Breast epithelium (tissue), 4 donors: ENCODE data around the gene TDRD10. TPM values are rescaled to one million over a fixed set of nuclear protein-coding genes. Genes with fewer than 3 reads are reported as not detected.

ENCODE experiments used
- DNase-seq, 2 donors: peaks; one replicate each; pipeline ENCODE4 v3.0.0-alpha.2; 2019; ENCODE audit warnings: low spot score in 2 of 2
- H3K27ac ChIP-seq, 2 donors: fragments of 200-600 bp; sonication (generic) in 1 of 2; one replicate each; pipeline ENCODE4 v1.5.1; 2016 to 2019; ENCODE audit warnings: mild to moderate bottlenecking in 1 of 2
- H3K27me3 ChIP-seq, 2 donors: fragments of 200-600 bp; sonication (generic) in 1 of 2; one replicate each; pipeline versions ENCODE4 v1.5.1 to v1.6.0; 2017 to 2019; ENCODE audit warnings: control low read depth in 1 of 2, mild to moderate bottlenecking in 1 of 2
- H3K36me3 ChIP-seq: fragments of 200-600 bp; one replicate; pipeline ENCODE4 v1.5.1; 2019
- H3K4me1 ChIP-seq, 2 donors: fragments of 200-600 bp; sonication (generic); one replicate each; pipeline ENCODE4 v1.5.1; 2016 to 2019; ENCODE audit warnings: control low read depth in 1 of 2
- H3K4me3 ChIP-seq, 3 donors: fragments of 200-600 bp; sonication (generic); 1 replicate in 2 of 3; 2 replicates in 1 of 3; pipeline ENCODE4 v1.5.1; 2016 to 2019; ENCODE audit warnings: mild to moderate bottlenecking in 3 of 3, moderate library complexity in 2 of 3
- H3K9me3 ChIP-seq, 2 donors: fragments of 200-600 bp; sonication (generic) in 1 of 2; one replicate each; pipeline ENCODE4 v1.5.1; 2016 to 2019; ENCODE audit warnings: control low read depth in 1 of 2
- CTCF ChIP-seq, 3 donors: fragments of 450-650 bp; IDR thresholded peaks; one replicate each; pipeline ENCODE4 v1.5.1; 2016 to 2017; ENCODE audit warnings: antibody characterized with exemption in 3 of 3, mild to moderate bottlenecking in 3 of 3, moderate library complexity in 3 of 3
- POLR2A ChIP-seq: fragments of 450-650 bp; IDR thresholded peaks from one replicate; pipeline ENCODE4 v1.6.1; 2016; ENCODE audit warnings: antibody characterized with exemption, mild to moderate bottlenecking, moderate library complexity
- POLR2AphosphoS5 ChIP-seq, 3 donors: sonication (generic); formaldehyde crosslinking; IDR thresholded peaks; one replicate each; pipeline ENCODE4 v1.6.1; 2017; ENCODE audit warnings: antibody characterized with exemption in 3 of 3
- intact Hi-C: fragments of 100-400 bp; cut with DNase I; formaldehyde crosslinking; loops from one replicate; pipeline ENCODE4 v1.15.1; 2023; ENCODE audit warnings: low total_unique reads
- total RNA-seq, 3 donors: library from RNA; depleted of rRNA; stranded (reverse); fragments of >200 nt; gene quantifications; one replicate each; pipeline ENCODE4 v1.1.0, GENCODE V29; 2016

TDRD10 gene
- total RNA-seq, 3 donors from 2014 or later = 2.9 to 5.6 (median 5.6) TPM

GRCh38 chr1:154465621-154466195 lies 36.3 kb upstream of the TDRD10 start:
- intact Hi-C loops = no loop called here
- H3K27ac ChIP-seq = peak overlapping the region in 1 of 2 donors; percentile 15
- no peaks in the 10 kb centered on the region for H3K9me3 ChIP-seq
- H3K36me3 ChIP-seq = no peaks in the 10 kb centered on the region
- H3K27me3 ChIP-seq = no peaks in the 10 kb centered on the region
- no peak overlapping the region for H3K4me3 ChIP-seq
- DNase-seq = no peak
- TF ChIP-seq POLR2AphosphoS5 (IDR thresholded peaks at IDR 0.05) = no peak
- no peak for TF ChIP-seq CTCF (IDR thresholded peaks at IDR 0.05)
- no peak for TF ChIP-seq POLR2A
- no peaks in the 10 kb centered on the region for H3K4me1 ChIP-seq

GRCh38 chr1:154466206-154466605 lies 35.8 kb upstream of the TDRD10 start:
- no peaks in the 10 kb centered on the region for H3K36me3 ChIP-seq
- peak overlapping the region in 1 of 2 donors; percentile 15 for H3K27ac ChIP-seq
- no peaks in the 10 kb centered on the region for H3K27me3 ChIP-seq
- H3K9me3 ChIP-seq = no peaks in the 10 kb centered on the region
- intact Hi-C loops = no loop called here
- H3K4me1 ChIP-seq = no peaks in the 10 kb centered on the region
- no peak for TF ChIP-seq CTCF (IDR thresholded peaks at IDR 0.05)
- no peak for TF ChIP-seq POLR2A
- no peak for TF ChIP-seq POLR2AphosphoS5 (IDR thresholded peaks at IDR 0.05)
- no peak for DNase-seq
- H3K4me3 ChIP-seq = no peak overlapping the region

GRCh38 chr1:154466921-154467417 lies 35.0 kb upstream of the TDRD10 start:
- intact Hi-C loops = no loop called here
- H3K27me3 ChIP-seq = no peaks in the 10 kb centered on the region
- no peaks in the 10 kb centered on the region for H3K36me3 ChIP-seq
- H3K27ac ChIP-seq = no peak overlapping the region
- H3K4me1 ChIP-seq = no peaks in the 10 kb centered on the region
- no peak overlapping the region for H3K4me3 ChIP-seq
- no peak for DNase-seq
- TF ChIP-seq POLR2A (no peak), CTCF (IDR thresholded peaks at IDR 0.05) (peak in 2 of 3 donors; percentile 20 to 23)
- H3K9me3 ChIP-seq = no peaks in the 10 kb centered on the region

GRCh38 chr1:154467434-154468102 lies 34.5 kb upstream of the TDRD10 start:
- Histone ChIP-seq H3K27me3 (no peaks in the 10 kb centered on the region), H3K27ac (no peak overlapping the region), H3K36me3 (no peaks in the 10 kb centered on the region), H3K9me3 (no peaks in the 10 kb centered on the region), H3K4me3 (no peak overlapping the region), H3K4me1 (no peaks in the 10 kb centered on the region)
- no peak for DNase-seq
- intact Hi-C loops = no loop called here
- TF ChIP-seq POLR2AphosphoS5 (IDR thresholded peaks at IDR 0.05) (no peak), CTCF (IDR thresholded peaks at IDR 0.05) (no peak), POLR2A (no peak)

GRCh38 chr1:154468535-154469250 lies 33.3 kb upstream of the TDRD10 start:
- Histone ChIP-seq H3K4me1 (no peaks in the 10 kb centered on the region), H3K27ac (no peak overlapping the region), H3K4me3 (no peak overlapping the region), H3K27me3 (no peaks in the 10 kb centered on the region), H3K9me3 (no peaks in the 10 kb centered on the region), H3K36me3 (no peaks in the 10 kb centered on the region)
- DNase-seq = no peak
- intact Hi-C loops = no loop called here
- no peak for TF ChIP-seq CTCF (IDR thresholded peaks at IDR 0.05)
- TF ChIP-seq POLR2A = no peak
- TF ChIP-seq POLR2AphosphoS5 (IDR thresholded peaks at IDR 0.05) = no peak
